GM12864 (cell line): Measurements from ENCODE around the gene TMEM63C.

ENCODE experiments used
- DNase-seq: peaks from one replicate; pipeline ENCODE4 v3.0.0-alpha.2; 2011; ENCODE audit warnings: low read depth
- H3K4me3 ChIP-seq: 2 replicates; pipeline ENCODE4 v1.5.1; 2011; ENCODE audit warnings: mild to moderate bottlenecking, low read depth, low read length, control low read depth
- CTCF ChIP-seq: IDR thresholded peaks from 2 replicates; pipeline ENCODE4 v1.5.1; 2011; ENCODE audit warnings: low read depth, mild to moderate bottlenecking, moderate library complexity, low read length, control low read depth, inconsistent platforms; ENCODE audit errors: missing control alignments

TMEM63C gene

GRCh38 chr14:77230914-77231313 lies 49.3 kb downstream of the TMEM63C start:
- no peak for TF ChIP-seq CTCF
- H3K4me3 ChIP-seq: no peak overlapping the region
- no peak for DNase-seq

- DNase-seq: no peak
- no peak for TF ChIP-seq CTCF
Observed at GRCh38 chr14:77231721-77232120, 50.1 kb downstream of the TMEM63C start.

GRCh38 chr14:77236814-77237213 lies 55.2 kb downstream of the TMEM63C start:
- DNase-seq: no peak
- TF ChIP-seq CTCF: no peak
- no peak overlapping the region for H3K4me3 ChIP-seq

More at GRCh38 chr14:77231721-77232120, 50.1 kb downstream of the TMEM63C start:
- H3K4me3 ChIP-seq: no peak overlapping the region

- TF ChIP-seq CTCF: no peak
- no peak overlapping the region for H3K4me3 ChIP-seq
- DNase-seq: no peak
Observed at GRCh38 chr14:77238356-77238755, 56.8 kb downstream of the TMEM63C start.

- no peak for DNase-seq
- TF ChIP-seq CTCF: no peak
- H3K4me3 ChIP-seq: no peak overlapping the region
Observed at GRCh38 chr14:77238996-77239395, 57.4 kb downstream of the TMEM63C start.

- no peak for DNase-seq
- H3K4me3 ChIP-seq: no peak overlapping the region
- no peak for TF ChIP-seq CTCF
Observed at GRCh38 chr14:77239412-77239811, 57.8 kb downstream of the TMEM63C start.

- no peak for TF ChIP-seq CTCF
- DNase-seq: no peak
- no peak overlapping the region for H3K4me3 ChIP-seq
Observed at GRCh38 chr14:77240336-77240915, 58.8 kb downstream of the TMEM63C start.
